GM23338 (cell line): ENCODE data around the gene TRDMT1.

Source experiments
- CREB1 ChIP-seq: fragments of 250-450 bp; sonication (Bioruptor Pico); IDR thresholded peaks from 2 replicates; pipeline ENCODE4 v1.5.0; 2020; ENCODE audit warnings: low read depth, mild to moderate bottlenecking, moderate library complexity
- ETS1 ChIP-seq: IDR thresholded peaks from 2 replicates; pipeline ENCODE4 v1.6.1; 2016; ENCODE audit warnings: antibody characterized with exemption
- EZH2 ChIP-seq: fragments of 200-600 bp; sonication (generic); IDR thresholded peaks from one replicate; pipeline ENCODE4 v1.8.0; 2017; ENCODE audit warnings: antibody characterized with exemption, mild to moderate bottlenecking, low read depth; ENCODE audit not compliant: unreplicated experiment
- POLR2AphosphoS5 ChIP-seq: IDR thresholded peaks from 2 replicates; pipeline ENCODE4 v1.6.1; 2016; ENCODE audit warnings: antibody characterized with exemption, low read depth
- REST ChIP-seq: IDR thresholded peaks from one replicate; pipeline ENCODE4 v1.6.1; 2018; ENCODE audit warnings: antibody characterized with exemption; ENCODE audit not compliant: unreplicated experiment
- STAT1 ChIP-seq: IDR thresholded peaks from one replicate; pipeline ENCODE4 v1.6.1; 2016; ENCODE audit warnings: antibody characterized with exemption; ENCODE audit not compliant: unreplicated experiment
- TF ChIP-seq, protein P1 (sequence below), 2 experiments: fragments of 200-600 bp in 1 of 2; sonication (generic) in 1 of 2; conservative IDR thresholded peaks; 2 replicates each; pipeline versions ENCODE4 v1.5.1 to v1.6.1; 2016 to 2017; ENCODE audit warnings: antibody characterized with exemption in 2 of 2, low read depth in 2 of 2, mild to moderate bottlenecking in 2 of 2, moderate library complexity in 1 of 2

GRCh38 chr10:17183110-17183509 is 18.4 kb downstream of the TRDMT1 start:
- no peak for TF ChIP-seq STAT1
- no peak for TF ChIP-seq POLR2AphosphoS5
- TF ChIP-seq, protein P1, sequence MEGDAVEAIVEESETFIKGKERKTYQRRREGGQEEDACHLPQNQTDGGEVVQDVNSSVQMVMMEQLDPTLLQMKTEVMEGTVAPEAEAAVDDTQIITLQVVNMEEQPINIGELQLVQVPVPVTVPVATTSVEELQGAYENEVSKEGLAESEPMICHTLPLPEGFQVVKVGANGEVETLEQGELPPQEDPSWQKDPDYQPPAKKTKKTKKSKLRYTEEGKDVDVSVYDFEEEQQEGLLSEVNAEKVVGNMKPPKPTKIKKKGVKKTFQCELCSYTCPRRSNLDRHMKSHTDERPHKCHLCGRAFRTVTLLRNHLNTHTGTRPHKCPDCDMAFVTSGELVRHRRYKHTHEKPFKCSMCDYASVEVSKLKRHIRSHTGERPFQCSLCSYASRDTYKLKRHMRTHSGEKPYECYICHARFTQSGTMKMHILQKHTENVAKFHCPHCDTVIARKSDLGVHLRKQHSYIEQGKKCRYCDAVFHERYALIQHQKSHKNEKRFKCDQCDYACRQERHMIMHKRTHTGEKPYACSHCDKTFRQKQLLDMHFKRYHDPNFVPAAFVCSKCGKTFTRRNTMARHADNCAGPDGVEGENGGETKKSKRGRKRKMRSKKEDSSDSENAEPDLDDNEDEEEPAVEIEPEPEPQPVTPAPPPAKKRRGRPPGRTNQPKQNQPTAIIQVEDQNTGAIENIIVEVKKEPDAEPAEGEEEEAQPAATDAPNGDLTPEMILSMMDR (conservative IDR thresholded peaks at IDR 0.05; ENCODE audit: low read depth in 2 of 2) = peak in 1 of 2 experiments; percentile 40; a peak in 2 of 4 replicates
- TF ChIP-seq EZH2 = no peak
- TF ChIP-seq REST = no peak
- no peak for TF ChIP-seq CREB1 (CRISPR knock-in tag)
- TF ChIP-seq ETS1 = no peak
